ENCODE results near the gene RBM33.

Gene RBM33

GRCh38 chr7:155731871-155732270 is 87.4 kb downstream of the RBM33 start:
- no peak for DNase-seq

- no peak for DNase-seq
Observed at GRCh38 chr7:155732286-155732685, 87.8 kb downstream of the RBM33 start.

DNA sequence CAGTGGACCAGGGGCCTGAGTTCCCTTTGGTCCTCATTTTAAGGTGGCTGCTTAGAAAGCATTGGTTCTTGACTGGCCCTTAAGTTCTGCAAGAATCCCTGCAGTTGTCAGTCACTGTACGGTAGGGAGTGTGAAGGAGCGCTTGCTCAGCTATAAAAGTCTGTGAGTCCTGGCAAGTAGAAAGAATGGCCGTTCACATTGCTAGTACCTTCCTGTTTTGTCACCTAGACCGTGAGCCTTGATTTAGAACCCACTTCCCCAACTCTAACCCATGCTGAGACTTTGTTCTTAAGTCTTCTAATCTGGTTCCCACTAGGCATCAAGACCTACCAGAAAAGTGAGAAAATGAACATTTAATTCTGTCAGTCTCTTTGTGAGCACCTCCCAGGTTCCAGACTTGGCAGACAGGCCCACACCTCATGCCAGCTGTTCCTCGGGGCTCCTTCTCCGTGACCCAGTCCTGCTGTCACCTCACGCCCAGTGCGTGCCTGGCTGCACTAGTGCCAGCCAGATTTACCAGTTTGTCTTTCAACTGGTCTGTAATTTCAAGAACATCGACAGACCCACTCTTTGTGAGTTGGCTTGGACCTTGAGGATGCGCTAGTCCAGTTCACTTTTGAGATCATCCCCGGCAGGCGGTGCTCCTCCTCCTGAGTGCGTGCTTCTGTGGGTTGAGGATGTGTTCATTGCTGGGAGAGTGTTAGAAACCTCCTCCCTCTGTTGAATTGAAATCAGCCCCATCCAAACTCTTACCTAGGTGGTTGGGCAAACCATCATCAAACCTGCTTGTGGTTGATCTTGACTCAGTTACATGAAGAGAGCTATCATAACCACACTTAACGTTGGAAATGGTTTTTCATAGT is 89.4 kb downstream of the RBM33 start:
- DNase-seq, result no peak

- no peak for DNase-seq
Observed at GRCh38 chr7:155734445-155734809, 90.0 kb downstream of the RBM33 start.

DNA sequence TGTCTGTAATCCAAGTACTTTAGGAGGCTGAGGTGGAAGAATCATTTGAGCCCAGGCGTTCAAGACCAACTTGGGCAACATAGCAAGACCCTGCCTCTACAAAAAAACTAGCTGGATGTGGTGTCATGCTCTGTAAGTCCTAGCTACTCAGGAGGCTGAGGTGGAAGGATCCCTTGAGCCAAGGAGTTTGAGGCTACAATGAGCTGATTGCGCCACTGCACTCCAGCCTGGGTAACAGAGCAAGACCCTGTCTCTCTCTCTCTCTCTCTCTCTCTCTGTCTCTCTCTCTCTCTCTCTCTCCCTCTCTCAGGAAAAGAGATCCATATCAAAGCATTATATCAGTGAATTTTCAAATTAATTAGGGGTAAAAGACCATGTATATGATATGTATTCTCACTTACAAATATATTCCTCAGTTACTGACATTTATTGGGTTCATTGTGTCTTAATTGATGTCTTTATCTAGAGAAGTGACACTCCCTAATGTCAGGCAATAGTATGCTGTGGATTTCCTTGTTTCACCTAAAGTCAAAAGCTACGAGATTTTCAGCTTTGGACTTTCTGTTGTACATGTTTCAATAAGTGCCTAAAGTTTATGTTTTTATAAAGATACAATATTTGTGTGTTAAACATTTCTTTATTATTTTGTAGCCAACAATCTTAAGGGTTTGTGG is 91.1 kb downstream of the RBM33 start:
- DNase-seq, result no peak

- DNase-seq, result no peak
Observed at GRCh38 chr7:155737590-155737989, 93.1 kb downstream of the RBM33 start.

- DNase-seq, result no peak
Observed at GRCh38 chr7:155738104-155738503, 93.6 kb downstream of the RBM33 start.

DNA sequence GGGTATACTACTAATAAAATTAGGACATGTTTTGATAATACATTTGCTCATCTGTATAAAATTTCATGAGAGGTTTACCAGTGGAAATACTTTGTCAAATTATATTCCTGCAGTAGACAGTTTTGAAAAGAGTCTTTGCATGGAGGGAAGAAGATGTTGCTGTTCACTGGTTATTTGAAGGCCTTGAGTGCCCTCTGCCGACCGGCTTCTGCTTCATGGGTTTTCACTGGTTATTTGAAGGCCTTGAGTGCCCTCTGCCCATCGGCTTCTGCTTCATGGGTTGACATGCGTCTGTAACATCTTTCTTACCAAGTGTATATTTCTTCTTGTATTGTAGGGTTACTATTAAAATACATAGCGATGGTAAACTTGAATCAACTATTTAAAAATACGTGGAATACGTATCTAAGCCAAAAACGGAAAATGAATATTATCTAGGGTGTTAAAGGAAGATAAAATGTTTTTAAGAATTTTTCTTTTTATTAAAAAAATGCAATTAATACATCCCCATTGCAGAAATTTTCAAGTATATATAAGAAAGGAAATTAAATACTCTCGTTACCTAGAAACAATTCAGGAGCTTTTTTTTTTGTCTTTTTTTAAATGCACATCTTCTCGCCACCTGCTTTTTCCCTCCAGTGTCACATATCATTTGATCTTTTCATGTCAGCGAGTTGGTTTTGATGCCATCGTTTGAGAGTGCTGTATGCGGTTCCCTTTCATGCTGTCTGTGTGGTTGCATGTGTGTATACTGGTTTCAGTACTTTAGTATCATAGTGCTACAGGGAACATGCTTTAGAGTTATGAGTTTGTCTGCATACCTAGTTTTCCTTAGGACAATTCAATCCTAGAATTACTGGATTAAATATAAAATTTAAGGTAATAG is 94.4 kb downstream of the RBM33 start:
- no peak for DNase-seq

GRCh38 chr7:155739538-155740143 is 95.2 kb downstream of the RBM33 start:
- no peak for DNase-seq

DNA sequence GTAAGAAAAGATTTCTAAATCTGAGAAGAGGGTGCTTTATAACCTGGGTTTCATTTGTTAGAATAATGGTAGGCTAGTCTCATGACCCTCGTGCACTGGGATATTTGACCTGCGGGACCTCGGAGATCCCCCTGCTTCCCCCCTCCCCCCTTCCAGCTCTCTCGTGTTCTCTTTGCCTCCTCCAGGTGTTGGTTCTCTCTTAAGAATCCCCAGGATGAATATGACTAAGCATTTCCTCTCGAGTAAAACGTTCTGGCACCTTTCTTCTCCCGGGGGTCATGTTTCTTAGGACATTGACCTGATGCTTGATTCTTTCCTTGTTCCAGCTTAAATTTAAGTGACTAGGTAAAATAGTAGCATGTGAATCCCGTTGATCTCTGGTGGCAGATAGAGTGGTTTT is 96.6 kb downstream of the RBM33 start:
- DNase-seq, result no peak

GRCh38 chr7:155741805-155742204 is 97.3 kb downstream of the RBM33 start:
- no peak for DNase-seq

- DNase-seq, result no peak
Observed at GRCh38 chr7:155743177-155743576, 98.7 kb downstream of the RBM33 start.

- no peak for DNase-seq
Observed at GRCh38 chr7:155744971-155745683, 100.7 kb downstream of the RBM33 start.

DNA sequence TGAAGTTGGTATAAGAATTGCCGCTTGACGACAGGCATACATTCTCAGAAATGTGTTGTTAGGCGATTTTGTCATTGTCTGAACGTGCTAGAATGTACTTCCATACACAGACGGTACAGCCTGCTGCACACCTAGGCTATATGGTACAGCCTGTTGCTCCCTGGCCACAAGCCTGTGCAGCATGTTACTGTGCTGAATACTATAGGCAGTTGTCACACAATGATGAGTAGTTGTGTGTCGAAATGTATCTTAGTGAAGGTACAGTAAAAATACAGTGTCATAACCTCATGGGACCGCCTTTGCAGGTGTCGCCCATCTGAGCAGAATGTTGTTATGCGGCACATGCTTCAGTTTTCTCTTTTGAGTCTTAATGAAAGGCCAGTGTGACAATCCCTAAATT is 101.3 kb downstream of the RBM33 start:
- DNase-seq, result no peak

DNA sequence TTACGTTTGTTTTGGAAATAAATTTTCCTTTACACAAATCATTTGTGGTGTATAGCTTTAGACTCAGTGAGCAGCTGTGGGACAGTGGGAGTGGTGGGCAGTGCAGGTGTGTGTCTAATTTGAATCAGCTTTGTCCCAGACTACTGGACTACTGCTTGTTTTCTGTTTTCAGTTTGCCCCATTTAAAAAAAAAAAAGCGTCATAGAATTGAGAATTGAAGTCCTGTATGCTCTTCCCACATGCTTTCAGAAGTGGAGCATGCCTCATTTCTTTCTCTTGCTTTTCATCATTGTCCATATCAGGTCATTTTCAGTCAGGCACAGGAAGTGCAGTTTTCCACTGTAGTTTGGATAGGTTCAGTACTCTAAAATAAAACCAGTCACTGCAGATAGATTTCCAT is 101.7 kb downstream of the RBM33 start:
- no peak for DNase-seq

- DNase-seq, result no peak
Observed at GRCh38 chr7:155747209-155747608, 102.7 kb downstream of the RBM33 start.

GRCh38 chr7:155749578-155749977 is 105.1 kb downstream of the RBM33 start:
- no peak for DNase-seq

DNA sequence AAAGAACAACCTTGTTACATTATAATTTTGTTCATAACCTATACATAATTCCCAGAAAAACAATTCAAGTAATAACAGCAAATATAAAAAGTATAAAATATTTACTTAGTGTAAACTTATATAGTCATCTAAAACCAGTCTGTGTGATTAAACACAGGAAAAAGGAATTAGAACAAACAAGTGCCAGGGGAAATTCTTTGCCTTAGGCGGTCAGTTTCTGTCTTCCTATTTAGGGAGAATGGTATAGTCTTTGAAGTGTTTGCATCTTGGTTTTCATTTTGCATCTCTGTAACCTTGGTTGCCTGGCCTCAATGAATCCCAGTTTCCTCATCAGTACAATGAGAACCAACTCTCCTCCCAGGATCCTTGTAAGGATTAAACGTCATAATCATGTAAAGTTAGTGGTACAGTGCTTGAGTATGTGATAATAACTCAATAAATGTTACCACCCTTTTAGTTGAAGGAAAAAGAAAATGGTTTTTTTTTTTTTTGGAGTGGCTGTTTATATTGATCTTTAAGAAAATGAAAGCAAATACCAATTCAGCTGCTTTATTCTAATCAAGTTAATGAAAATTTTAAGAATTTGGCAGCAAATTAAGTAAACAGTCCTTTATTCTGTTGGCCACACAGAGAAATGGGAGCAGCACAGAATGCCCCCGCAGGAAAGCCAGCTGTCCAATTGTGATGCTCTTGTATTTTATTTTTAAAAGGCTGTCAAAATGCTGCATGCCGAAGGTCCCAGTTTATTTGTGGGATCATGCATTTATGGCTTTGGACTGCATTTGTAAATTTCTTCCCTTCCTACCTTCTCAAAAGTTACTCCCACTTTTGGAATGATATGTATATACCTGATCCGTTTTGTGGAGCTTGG is 106.0 kb downstream of the RBM33 start:
- DNase-seq, result no peak

DNA sequence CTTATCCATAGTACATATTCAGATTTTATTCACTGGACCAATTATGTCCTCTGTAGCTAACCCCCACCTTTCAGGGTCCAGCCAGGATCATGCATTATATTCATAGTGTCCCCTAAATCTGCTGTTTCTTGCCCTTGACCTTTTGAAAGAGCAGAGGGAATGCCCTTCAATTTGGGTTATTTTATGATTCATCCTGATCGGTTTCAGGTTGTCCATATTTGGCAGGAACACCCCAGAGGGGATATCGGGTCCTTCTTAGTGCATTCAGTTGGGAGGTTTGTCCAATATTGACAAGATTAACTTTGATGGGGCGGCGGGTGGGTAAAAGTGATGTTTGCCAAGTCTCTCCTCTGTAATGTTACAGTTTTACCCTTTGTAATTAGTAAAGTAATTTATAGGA is 106.9 kb downstream of the RBM33 start:
- DNase-seq, result no peak

GRCh38 chr7:155752756-155753445 is 108.4 kb downstream of the RBM33 start:
- DNase-seq, result no peak
